NCI-H146 treated with DMSO at 0.1 percent for 48 hours (cell line): ENCODE measurements around the gene PANK3.
A peak's percentile ranks its signal among the peaks of the same experiment; 100 is the strongest.

Experiments used
- DNase-seq: peaks from one replicate; lab custom pipeline; 2025; ENCODE audit not compliant: unreplicated experiment; lab: John Stamatoyannopoulos, UW

The PANK3 gene

DNA sequence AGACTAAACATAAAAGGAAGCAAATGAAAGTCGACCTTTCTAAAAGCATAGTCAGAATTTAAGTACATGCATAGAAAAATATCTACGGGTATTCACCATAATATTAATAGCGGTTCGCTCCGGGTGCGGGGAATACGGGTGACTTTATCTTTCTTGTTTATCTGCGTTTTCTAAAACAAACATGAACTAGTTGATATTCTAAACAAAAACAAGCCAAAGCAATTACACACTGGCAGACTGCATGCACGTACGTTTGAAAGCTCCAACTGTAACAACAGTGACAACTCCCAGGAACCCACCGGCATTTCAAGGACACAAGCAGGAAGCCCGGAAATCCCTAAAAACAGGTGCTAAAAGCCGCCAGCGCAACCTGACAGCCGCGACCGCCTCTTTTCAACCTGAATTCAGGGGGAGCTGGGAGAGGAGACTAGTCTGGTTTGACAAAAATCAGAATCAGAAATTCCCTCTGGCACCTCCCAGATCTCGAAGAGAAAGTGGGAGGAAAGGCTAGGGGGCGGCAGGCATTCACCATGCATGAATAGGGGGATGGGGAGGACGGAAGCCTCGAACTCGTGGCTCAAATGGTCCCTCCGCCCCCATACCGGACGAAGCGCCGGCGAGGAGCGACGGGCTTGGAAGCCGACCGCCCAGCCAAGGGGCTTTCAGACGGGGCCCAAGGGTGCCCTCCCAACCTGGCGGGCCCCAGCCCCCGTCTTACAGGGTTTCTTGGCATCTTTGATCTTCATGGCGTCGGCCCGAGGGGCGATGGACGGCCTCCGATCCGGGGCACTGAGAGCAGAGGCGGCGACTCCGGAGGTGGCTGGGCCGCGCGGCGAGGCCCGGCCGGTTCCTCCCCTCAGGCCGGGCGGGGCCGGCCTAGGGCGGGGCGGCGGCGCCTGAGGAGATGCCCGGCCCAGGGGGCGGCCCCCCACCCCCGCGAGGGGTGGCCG lies at the start of gene PANK3:
Gene PANK3, minus strand, starts transcription at position 831 of the 950 bp plus-strand sequence. Its CDS starts 85 bp downstream, at position 746.
- peak; percentile 36 for DNase-seq

DNA sequence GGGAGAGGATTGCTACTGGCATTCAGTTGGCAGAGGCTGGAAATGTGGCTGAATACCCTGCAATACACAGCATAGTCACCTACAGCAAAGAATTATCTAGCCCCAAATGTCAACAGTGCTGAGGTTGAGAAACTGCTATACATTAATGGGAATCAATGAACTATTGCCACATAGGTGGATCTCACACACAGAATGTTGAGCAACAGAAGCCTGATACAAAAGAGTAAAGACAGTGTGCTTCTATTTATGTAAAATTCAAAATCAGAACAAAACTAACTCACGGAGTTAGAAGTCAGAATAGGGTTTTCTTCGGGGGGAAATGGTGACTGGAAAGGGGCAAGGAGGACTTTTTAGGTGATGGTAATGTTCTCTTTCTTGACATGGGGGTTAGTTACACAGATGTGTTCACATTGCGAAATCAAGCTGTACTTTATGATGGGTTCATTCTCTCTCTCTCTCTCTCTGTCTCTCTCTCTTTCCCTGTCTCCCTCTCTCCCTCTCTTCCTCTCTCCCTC lies 45.7 kb upstream of the PANK3 start:
- no peak for DNase-seq

DNA sequence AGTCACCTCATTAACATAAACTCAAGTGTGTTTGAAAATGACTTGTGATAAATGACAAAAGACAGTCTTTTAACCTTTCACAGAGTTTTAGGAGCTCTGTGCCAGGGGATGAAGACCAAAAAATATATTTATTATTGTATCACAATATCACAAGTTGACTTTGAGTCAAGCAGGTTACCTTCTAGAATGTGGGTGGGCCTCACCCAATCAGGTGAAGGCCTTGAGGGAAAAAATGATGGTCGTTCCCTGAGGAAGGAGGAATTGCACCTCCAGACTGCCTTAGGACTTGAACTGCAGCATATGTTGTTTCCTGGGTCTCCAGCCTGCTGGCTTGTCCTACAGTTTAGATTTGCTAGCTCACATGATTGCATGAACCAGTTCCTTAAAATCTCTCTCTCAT lies 41.6 kb upstream of the PANK3 start:
- DNase-seq = no peak

GRCh38 chr5:168614661-168615060 lies 35.5 kb upstream of the PANK3 start:
- DNase-seq = no peak

DNA sequence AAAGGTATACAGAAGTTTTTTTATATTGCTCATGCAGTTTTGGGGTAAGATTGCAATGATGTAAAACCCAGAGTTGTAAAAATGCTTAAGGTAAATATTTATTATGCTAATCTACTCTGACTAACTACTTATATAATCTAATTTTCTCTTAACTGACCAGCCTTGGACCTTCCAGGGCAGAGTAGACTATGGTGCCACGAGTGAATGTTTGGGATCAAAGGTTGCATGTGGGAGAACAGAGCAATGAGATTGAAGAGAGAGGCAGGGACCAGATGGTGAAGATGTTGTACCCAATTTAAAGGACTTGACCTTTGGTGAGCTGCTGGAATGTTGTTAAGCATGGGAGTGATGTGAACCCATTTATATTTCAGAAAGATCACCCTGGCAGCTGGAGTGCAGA lies 34.8 kb upstream of the PANK3 start:
- DNase-seq = no peak

GRCh38 chr5:168613396-168613795 lies 34.2 kb upstream of the PANK3 start:
- no peak for DNase-seq

DNA sequence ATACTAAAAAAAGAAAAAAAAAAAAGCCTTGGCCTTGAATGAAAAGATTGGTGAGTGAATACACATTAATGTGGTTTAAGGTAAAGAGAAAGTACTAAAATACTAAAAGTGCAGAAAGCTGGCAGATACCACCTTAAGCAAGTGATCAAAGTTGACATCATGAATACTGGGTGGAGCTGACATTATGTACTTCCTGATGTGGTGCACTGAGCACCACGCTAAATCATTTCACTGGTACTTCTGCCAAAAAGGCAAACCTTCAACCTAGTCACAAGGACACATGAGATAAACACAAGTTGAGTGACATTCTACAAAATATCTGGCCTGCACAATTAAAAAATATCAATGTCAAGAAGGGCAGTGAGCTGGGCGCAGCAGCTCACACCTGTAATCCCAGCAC lies 33.8 kb upstream of the PANK3 start:
- DNase-seq = no peak

- DNase-seq = no peak
Observed at GRCh38 chr5:168612123-168612522, 33.0 kb upstream of the PANK3 start.

GRCh38 chr5:168611165-168611564 lies 32.0 kb upstream of the PANK3 start:
- no peak for DNase-seq

- DNase-seq = no peak
Observed at GRCh38 chr5:168609806-168610482, 30.8 kb upstream of the PANK3 start.

DNA sequence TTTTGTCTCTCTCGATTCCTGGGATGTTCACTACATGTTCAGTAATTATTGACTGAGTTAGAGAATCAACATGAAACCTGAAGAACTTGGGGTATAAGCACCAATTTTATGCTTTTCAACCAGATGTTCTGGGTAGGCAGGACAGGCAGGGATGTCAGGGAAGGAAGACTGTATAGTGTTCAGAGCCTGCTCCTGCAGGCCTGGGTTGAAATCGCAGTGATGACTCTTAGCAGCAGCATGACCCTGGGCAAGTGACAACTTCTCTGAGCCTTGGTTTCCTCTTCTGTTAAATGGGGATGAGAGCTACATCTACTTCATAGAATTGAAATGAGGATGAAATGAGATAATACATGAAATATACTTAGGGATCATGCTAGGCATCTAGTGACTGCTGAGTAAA lies 29.7 kb upstream of the PANK3 start:
- no peak for DNase-seq

DNA sequence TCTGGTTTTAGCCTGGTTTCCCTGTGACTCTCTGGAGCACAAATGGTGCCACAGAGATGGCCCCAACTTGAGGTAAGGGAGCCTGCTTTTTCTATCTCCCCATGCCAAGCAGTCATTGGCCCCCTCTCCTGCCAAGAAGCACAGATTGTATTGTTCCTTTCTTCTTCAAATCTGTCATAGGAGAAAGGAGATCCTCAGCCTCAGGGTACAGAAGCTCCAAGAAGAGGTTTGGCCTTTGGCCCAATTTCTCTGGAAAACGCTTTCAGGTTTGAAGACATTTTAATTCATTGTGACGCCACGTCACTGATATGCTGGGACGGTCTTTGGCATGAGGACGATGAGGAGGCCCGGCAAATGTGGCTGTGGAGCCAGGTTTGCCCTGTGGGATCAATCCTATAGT lies 29.2 kb upstream of the PANK3 start:
- no peak for DNase-seq

DNA sequence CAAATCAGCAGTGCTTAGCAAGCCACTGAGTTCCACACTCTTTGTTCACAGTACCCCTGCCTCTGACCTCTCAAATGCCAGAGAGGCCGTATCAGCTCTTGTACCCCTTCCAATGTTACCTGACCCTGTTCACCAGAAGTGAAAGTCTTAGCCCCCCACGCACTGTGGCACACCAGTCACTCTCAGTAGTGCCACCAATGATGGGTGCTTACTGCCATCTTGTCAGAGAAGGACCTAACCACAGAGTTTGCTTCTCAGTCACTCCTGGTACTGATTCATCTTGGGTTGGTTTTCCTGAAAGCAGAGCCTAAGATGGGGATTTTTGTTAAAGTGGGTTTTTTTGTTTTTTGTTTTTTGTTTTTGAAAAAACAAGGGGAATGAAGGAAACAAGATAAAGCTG lies 28.8 kb upstream of the PANK3 start:
- no peak for DNase-seq

DNA sequence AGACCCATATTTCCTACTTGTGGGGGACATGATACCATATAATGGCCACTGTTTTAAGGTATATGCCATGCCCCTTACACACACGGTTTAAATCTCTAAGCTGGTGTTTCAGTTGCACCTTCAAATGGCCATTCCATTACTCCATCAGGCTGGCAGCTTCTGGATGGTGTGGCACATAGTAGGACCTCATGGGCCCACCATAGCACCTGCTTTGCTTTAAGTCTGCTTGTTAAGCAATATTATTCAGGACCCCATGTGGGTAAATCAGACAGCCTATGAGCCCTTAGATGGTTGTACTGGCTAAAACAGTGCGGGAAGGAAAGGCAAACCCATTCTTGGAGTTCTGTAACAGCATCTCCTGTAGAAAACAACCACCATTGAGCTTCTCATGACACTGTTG lies 27.4 kb upstream of the PANK3 start:
- DNase-seq = no peak

DNA sequence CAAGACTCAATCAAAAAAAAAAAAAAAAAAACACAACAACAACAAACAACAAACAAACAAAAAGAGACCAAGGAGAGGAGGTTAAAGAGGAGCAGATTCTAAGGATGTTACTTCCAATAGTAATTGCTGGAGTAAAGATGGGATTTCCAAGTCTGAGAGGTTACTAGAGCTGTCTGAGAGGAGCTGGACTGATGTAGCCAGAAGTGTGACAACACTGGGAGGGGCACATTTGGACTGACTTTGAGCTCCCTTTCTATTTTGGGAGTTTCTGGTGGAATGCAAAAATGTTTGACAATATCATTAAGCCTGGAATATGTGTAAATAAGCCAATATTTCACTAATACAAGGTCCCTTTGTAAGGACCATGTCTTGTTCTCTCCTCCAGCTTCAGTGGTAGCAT lies 25.3 kb upstream of the PANK3 start:
- no peak for DNase-seq

DNA sequence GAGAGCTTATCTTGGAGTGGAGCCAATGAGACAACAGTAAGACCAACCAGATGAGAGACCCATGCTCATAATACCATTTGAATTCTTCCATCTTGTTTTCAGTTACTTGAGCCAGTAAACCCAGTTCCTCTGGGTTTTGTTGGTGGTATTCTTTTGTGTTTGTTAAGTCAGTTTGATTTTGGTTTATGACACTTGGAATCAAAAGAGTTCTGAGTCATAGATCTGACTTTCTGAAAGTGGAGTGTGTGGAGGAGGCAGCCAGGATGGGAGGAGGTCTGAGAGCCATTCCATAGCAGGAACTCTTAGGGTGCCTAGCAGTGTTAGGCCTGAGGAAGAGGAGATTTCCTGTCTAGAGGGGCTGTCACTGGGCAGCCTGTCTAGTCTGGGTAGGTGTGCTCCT lies 24.6 kb upstream of the PANK3 start:
- DNase-seq = no peak

DNA sequence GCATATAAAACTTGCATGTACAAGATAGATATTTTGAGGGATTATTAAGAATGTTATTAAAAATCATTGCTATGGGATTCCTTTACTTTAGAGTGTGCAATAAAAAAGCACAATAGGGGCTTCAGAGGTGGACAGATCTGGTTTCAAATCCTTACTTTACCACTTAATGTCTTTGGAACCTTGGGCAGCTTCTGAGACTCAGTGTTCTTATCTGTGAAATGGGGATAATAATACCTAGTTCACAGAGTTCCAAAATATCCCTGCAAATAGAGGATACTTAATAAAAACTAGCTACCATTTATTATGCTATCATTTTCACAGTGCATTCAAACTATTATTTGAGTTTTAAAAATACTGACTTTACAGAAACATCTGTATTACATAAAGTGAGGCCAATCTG lies 23.3 kb upstream of the PANK3 start:
- DNase-seq = no peak

- no peak for DNase-seq
Observed at GRCh38 chr5:168601972-168602371, 22.8 kb upstream of the PANK3 start.

GRCh38 chr5:168600409-168600808 lies 21.2 kb upstream of the PANK3 start:
- no peak for DNase-seq

GRCh38 chr5:168599826-168600225 lies 20.7 kb upstream of the PANK3 start:
- no peak for DNase-seq

GRCh38 chr5:168598639-168599038 lies 19.5 kb upstream of the PANK3 start:
- no peak for DNase-seq

GRCh38 chr5:168596927-168597326 lies 17.8 kb upstream of the PANK3 start:
- DNase-seq = no peak
